Neural cell (in vitro differentiated cells): ENCODE results near the gene CHML. TPM values are rescaled to one million over a fixed set of nuclear protein-coding genes. Genes with fewer than 3 reads are reported as not detected.

Experiments used
- H2AFZ ChIP-seq: fragments of 200-600, 300-800 bp; sonication (generic), shearing (Covaris generic); 2 replicates; pipeline ENCODE4 v1.6.0; 2014; ENCODE audit warnings: low read depth, mild to moderate bottlenecking, antibody characterized with exemption, low read length, moderate library complexity
- H3F3A ChIP-seq: fragments of 200-600 bp; shearing (Covaris generic); 2 replicates; pipeline ENCODE4 v1.6.1; 2016; ENCODE audit warnings: mild to moderate bottlenecking, moderate library complexity, mixed read lengths, antibody characterized with exemption, low read length; ENCODE audit not compliant: insufficient read depth, poor library complexity, severe bottlenecking
- H3K27ac ChIP-seq: fragments of 200-600, 300-800 bp; sonication (generic), shearing (Covaris generic); 2 replicates; pipeline ENCODE4 v1.5.1; 2014; ENCODE audit warnings: mild to moderate bottlenecking, low read length, moderate library complexity
- H3K27me3 ChIP-seq: fragments of 300-800, 200-600 bp; sonication (generic), shearing (Covaris generic); 2 replicates; pipeline ENCODE4 v1.6.0; 2014; ENCODE audit warnings: mild to moderate bottlenecking, low read depth, low read length, moderate library complexity; ENCODE audit not compliant: insufficient read depth
- H3K36me3 ChIP-seq: fragments of 300-800, 200-600 bp; sonication (generic), shearing (Covaris generic); 2 replicates; pipeline ENCODE4 v1.5.1; 2014; ENCODE audit warnings: mild to moderate bottlenecking, antibody characterized with exemption, low read length, moderate library complexity; ENCODE audit not compliant: insufficient read depth
- H3K4me2 ChIP-seq: fragments of 300-800, 200-600 bp; sonication (generic), shearing (Covaris generic); 2 replicates; pipeline ENCODE4 v1.6.0; 2014; ENCODE audit warnings: mild to moderate bottlenecking, low read length
- H3K4me3 ChIP-seq: fragments of 300-800, 200-600 bp; sonication (generic), shearing (Covaris generic); 2 replicates; pipeline ENCODE4 v1.5.1; 2014; ENCODE audit warnings: mild to moderate bottlenecking, low read length, moderate library complexity
- H3K79me2 ChIP-seq: fragments of 200-600 bp; shearing (Covaris generic); replicated peaks from 2 replicates; pipeline ENCODE4 v1.6.0; 2014; ENCODE audit warnings: mild to moderate bottlenecking, low read length, moderate library complexity; ENCODE audit not compliant: insufficient read depth
- H3K9ac ChIP-seq: fragments of 300-800, 200-600 bp; sonication (generic), shearing (Covaris generic); 2 replicates; pipeline ENCODE4 v1.6.1; 2016; ENCODE audit warnings: mild to moderate bottlenecking, low read length, mixed read lengths
- H3K9me2 ChIP-seq: fragments of 200-600 bp; shearing (Covaris generic); 2 replicates; pipeline ENCODE4 v1.6.1; 2016; ENCODE audit warnings: mild to moderate bottlenecking, low read length, mixed read lengths; ENCODE audit not compliant: insufficient read depth
- H3K9me3 ChIP-seq: fragments of 200-600, 300-800 bp; sonication (generic), shearing (Covaris generic); 2 replicates; pipeline ENCODE4 v1.6.1; 2016; ENCODE audit warnings: mild to moderate bottlenecking, mixed run types, low read length, moderate library complexity, mixed read lengths
- H4K20me1 ChIP-seq: fragments of 200-600 bp; shearing (Covaris generic); 2 replicates; pipeline ENCODE4 v1.6.1; 2016; ENCODE audit warnings: mild to moderate bottlenecking, mixed run types; ENCODE audit not compliant: insufficient read depth
- CTCF ChIP-seq: fragments of 450-650 bp; IDR thresholded peaks from 2 replicates; pipeline ENCODE4 v1.5.1; 2014; ENCODE audit warnings: antibody characterized with exemption, mild to moderate bottlenecking, moderate library complexity; ENCODE audit not compliant: poor library complexity, severe bottlenecking
- EP300 ChIP-seq: fragments of 450-650 bp; conservative IDR thresholded peaks from 2 replicates; pipeline ENCODE4 v1.6.1; 2014; ENCODE audit warnings: antibody characterized with exemption, mild to moderate bottlenecking, moderate library complexity; ENCODE audit not compliant: poor library complexity, severe bottlenecking
- EZH2 ChIP-seq: fragments of 200-600, 300-800 bp; shearing (Covaris generic), sonication (generic); IDR thresholded peaks from 2 replicates; pipeline ENCODE4 v1.6.1; 2014; ENCODE audit warnings: antibody characterized with exemption, low read length, borderline replicate concordance, mild to moderate bottlenecking; ENCODE audit not compliant: insufficient read depth, poor library complexity, severe bottlenecking
- MXI1 ChIP-seq: fragments of 450-650 bp; conservative IDR thresholded peaks from 2 replicates; pipeline ENCODE4 v1.6.1; 2014; ENCODE audit warnings: antibody characterized with exemption, mild to moderate bottlenecking; ENCODE audit not compliant: poor library complexity, severe bottlenecking
- POLR2AphosphoS5 ChIP-seq: IDR thresholded peaks from 2 replicates; pipeline ENCODE4 v1.6.1; 2012
- RAD21 ChIP-seq: fragments of 450-650 bp; conservative IDR thresholded peaks from 2 replicates; pipeline ENCODE4 v1.6.1; 2014; ENCODE audit warnings: antibody characterized with exemption, mild to moderate bottlenecking, moderate library complexity
- REST ChIP-seq: IDR thresholded peaks from 2 replicates; pipeline ENCODE4 v1.6.1; 2012; ENCODE audit warnings: borderline replicate concordance
- SMC3 ChIP-seq: fragments of 450-650 bp; conservative IDR thresholded peaks from 2 replicates; pipeline ENCODE4 v1.6.1; 2014; ENCODE audit warnings: antibody characterized with exemption, mild to moderate bottlenecking, moderate library complexity; ENCODE audit not compliant: poor library complexity
- TAF1 ChIP-seq: IDR thresholded peaks from 2 replicates; pipeline ENCODE4 v1.6.1; 2012; ENCODE audit warnings: low read depth
- polyA plus RNA-seq: library from polyadenylated mRNA; depleted of rRNA; stranded (reverse); fragments of >200 nt; gene quantifications from 2 replicates; pipeline ENCODE4 v1.2.3, GENCODE V29; 2014

CHML gene
- polyA plus RNA-seq, 1 donor from 2014 or later = 18.5 TPM

GRCh38 chr1:241646201-241646600 lies 6.0 kb upstream of the CHML start:
- Histone ChIP-seq H3K27me3 (no peaks in the 10 kb centered on the region), H3K36me3 (no peaks in the 10 kb centered on the region), H2AFZ (no peak overlapping the region)

GRCh38 chr1:241645199-241645598 lies 5.0 kb upstream of the CHML start:
- Histone ChIP-seq H3K9me3 (no peaks in the 10 kb centered on the region), H3F3A (no peaks in the 10 kb centered on the region), H3K9ac (no peak overlapping the region), H3K4me2 (no peak overlapping the region), H4K20me1 (no peaks in the 10 kb centered on the region), H3K36me3 (no peaks in the 10 kb centered on the region), H3K79me2 (no peaks in the 10 kb centered on the region), H3K27ac (no peak overlapping the region), H3K9me2 (no peaks in the 10 kb centered on the region), H2AFZ (no peak overlapping the region), H3K4me3 (no peak overlapping the region), H3K27me3 (no peaks in the 10 kb centered on the region)
- TF ChIP-seq RAD21 (no peak), EP300 (no peak), CTCF (no peak), POLR2AphosphoS5 (no peak), REST (no peak), TAF1 (no peak), EZH2 (no peak), MXI1 (no peak), SMC3 (no peak)

More at GRCh38 chr1:241646201-241646600, 6.0 kb upstream of the CHML start:
- Histone ChIP-seq H3K9me2 (no peaks in the 10 kb centered on the region), H3K9me3 (no peaks in the 10 kb centered on the region), H3K4me2 (no peak overlapping the region), H4K20me1 (no peaks in the 10 kb centered on the region), H3K27ac (no peak overlapping the region), H3K79me2 (no peaks in the 10 kb centered on the region), H3F3A (no peaks in the 10 kb centered on the region), H3K9ac (no peak overlapping the region), H3K4me3 (no peak overlapping the region)
- TF ChIP-seq RAD21 (no peak), POLR2AphosphoS5 (no peak), MXI1 (no peak)

- no peak for TF ChIP-seq RAD21
- no peak for TF ChIP-seq CTCF
- no peak for TF ChIP-seq EP300
- no peak for TF ChIP-seq POLR2AphosphoS5
- TF ChIP-seq REST = no peak
- TF ChIP-seq SMC3 = no peak
- no peak for TF ChIP-seq TAF1
- no peak for TF ChIP-seq MXI1
- TF ChIP-seq EZH2 = no peak
- Histone ChIP-seq H4K20me1 (no peaks in the 10 kb centered on the region), H3K9me3 (no peaks in the 10 kb centered on the region), H3K27me3 (no peaks in the 10 kb centered on the region), H3K36me3 (no peaks in the 10 kb centered on the region), H3F3A (no peaks in the 10 kb centered on the region), H2AFZ (no peak overlapping the region), H3K9ac (no peak overlapping the region), H3K9me2 (no peaks in the 10 kb centered on the region), H3K27ac (no peak overlapping the region), H3K79me2 (peaks cover 2% of the 10 kb centered on the region), H3K4me3 (no peak overlapping the region), H3K4me2 (no peak overlapping the region)
Measured at GRCh38 chr1:241644259-241644658, 4.1 kb upstream of the CHML start.
